Left renal cortex interstitium (tissue), 4 donors: Measurements from ENCODE around the gene TOR4A. TPM values are rescaled to one million over a fixed set of nuclear protein-coding genes. Genes with fewer than 3 reads are reported as not detected.
"Not testable (repeated sequence)": the region's sequence is repeated elsewhere in the genome, so short reads cannot be mapped to it uniquely, and the experiment has no call there.

Experiments
- DNase-seq, 4 donors: peaks; one replicate each; pipeline ENCODE4 v3.0.0-alpha.2; 2013; ENCODE audit warnings: low read depth in 4 of 4, low spot score in 2 of 4, missing footprints in 1 of 4
- polyA plus RNA-seq, 4 donors: library from polyadenylated mRNA; unstranded; fragments of 120-200 nt; gene quantifications; one replicate each; pipeline ENCODE4 v1.2.1, GENCODE V29; 2013; ENCODE audit not compliant: insufficient read length in 4 of 4

The TOR4A gene
- polyA plus RNA-seq, 4 donors = 3.9 to 8.5 (median 6.3) TPM

- no peak for DNase-seq
Observed at GRCh38 chr9:137237759-137238726, 39.5 kb upstream of the TOR4A start.

GRCh38 chr9:137239541-137240200, 37.9 kb upstream of the TOR4A start:
- DNase-seq = not testable (repeated sequence)

GRCh38 chr9:137240318-137240840, 37.1 kb upstream of the TOR4A start:
- DNase-seq = no peak

GRCh38 chr9:137240841-137241489, 36.6 kb upstream of the TOR4A start, which contains the start of gene TUBB4B:
Gene TUBB4B (plus strand): TSS chr9:137241287. CDS start chr9:137241361, 74 bp downstream.
- peak; percentile 97 to 99 (median 98) for DNase-seq

GRCh38 chr9:137241490-137242268, 35.8 kb upstream of the TOR4A start:
- no peak for DNase-seq

GRCh38 chr9:137242269-137243203, 35.0 kb upstream of the TOR4A start:
- no peak for DNase-seq

GRCh38 chr9:137243266-137243625, 34.3 kb upstream of the TOR4A start:
- not testable (repeated sequence) for DNase-seq

GRCh38 chr9:137243626-137244485, 33.7 kb upstream of the TOR4A start:
- no peak for DNase-seq

- DNase-seq = no peak
Observed at GRCh38 chr9:137244486-137245449, 32.8 kb upstream of the TOR4A start.

GRCh38 chr9:137245450-137246421, 31.8 kb upstream of the TOR4A start:
- no peak for DNase-seq

- no peak for DNase-seq
Observed at GRCh38 chr9:137247135-137247915, 30.2 kb upstream of the TOR4A start.

GRCh38 chr9:137247916-137248175, 29.7 kb upstream of the TOR4A start:
- DNase-seq = no peak

- DNase-seq = no peak
Observed at GRCh38 chr9:137250329-137251193, 27.0 kb upstream of the TOR4A start.

- no peak for DNase-seq
Observed at GRCh38 chr9:137251194-137251461, 26.4 kb upstream of the TOR4A start, which contains the start of gene STPG3. Gene STPG3 (plus strand): TSS chr9:137251286. CDS start chr9:137251287, 1 bp downstream.
